Ascending aorta (tissue), 2 donors: ENCODE data around the gene RABGAP1. TPM values are rescaled to one million over a fixed set of nuclear protein-coding genes. Genes with fewer than 3 reads are reported as not detected.

Source experiments
- DNase-seq, 2 donors: peaks; one replicate each; pipeline ENCODE4 v3.0.0-alpha.2; 2019; ENCODE audit warnings: low spot score in 2 of 2
- H3K27ac ChIP-seq, 2 donors: fragments of 200-600 bp; sonication (generic); one replicate each; pipeline ENCODE4 v1.5.1; 2016 to 2017; ENCODE audit warnings: mild to moderate bottlenecking in 1 of 2
- H3K27me3 ChIP-seq: fragments of 200-600 bp; sonication (generic); one replicate; pipeline ENCODE4 v1.5.1; 2017
- H3K36me3 ChIP-seq, 2 donors: fragments of 200-600 bp; sonication (generic); one replicate each; pipeline ENCODE4 v1.5.1; 2016
- H3K4me1 ChIP-seq, 2 donors: fragments of 200-600 bp; sonication (generic); one replicate each; pipeline ENCODE4 v1.5.1; 2016 to 2017; ENCODE audit warnings: mild to moderate bottlenecking in 1 of 2
- H3K4me3 ChIP-seq, 2 donors: fragments of 200-600 bp; sonication (generic); one replicate each; pipeline ENCODE4 v1.5.1; 2016 to 2017; ENCODE audit warnings: mild to moderate bottlenecking in 1 of 2
- H3K9me3 ChIP-seq, 2 donors: fragments of 200-600 bp; sonication (generic); one replicate each; pipeline ENCODE4 v1.5.1; 2016
- intact Hi-C: fragments of 100-400 bp; cut with DNase I; formaldehyde crosslinking; loops from one replicate; pipeline ENCODE4 v1.15.1; 2023
- total RNA-seq: library from RNA; depleted of rRNA; stranded (reverse); fragments of >200 nt; gene quantifications from one replicate; pipeline ENCODE4 v1.1.0, GENCODE V29; 2016
- TF ChIP-seq, protein P1 (sequence below), 3 experiments: fragments of 200-600 bp in 2 of 3; fragments of 450-650 bp in 1 of 3; sonication (generic) in 2 of 3; IDR thresholded peaks; one replicate each; pipeline ENCODE4 v1.5.1; 2016 to 2019; ENCODE audit warnings: antibody characterized with exemption in 3 of 3, mild to moderate bottlenecking in 1 of 3, moderate library complexity in 1 of 3

The RABGAP1 gene
- total RNA-seq, 1 donor from 2014 or later = 36.5 TPM

DNA sequence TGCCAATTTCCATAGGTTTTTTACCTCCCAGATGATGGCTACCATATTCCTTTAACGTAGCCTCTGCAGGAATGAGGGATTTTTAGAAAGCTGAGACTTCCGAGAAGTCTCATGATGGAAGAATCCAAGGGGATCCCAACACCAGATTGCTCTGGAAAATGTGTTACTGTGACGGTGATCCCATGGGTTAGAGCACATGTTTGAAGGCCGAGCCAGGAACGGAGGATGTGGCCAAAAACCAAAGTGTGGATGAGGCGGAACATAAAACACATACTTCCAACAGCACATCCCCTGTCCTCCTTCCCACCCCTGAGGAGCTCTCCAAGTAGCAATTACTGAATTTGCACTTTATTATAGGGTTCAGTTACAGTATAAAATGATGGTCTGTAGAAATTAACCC, 175.2 kb downstream of the RABGAP1 start:
- peaks cover 0 to 24% of the 10 kb centered on the region in 2 donors for H3K4me1 ChIP-seq
- TF ChIP-seq, protein P1, sequence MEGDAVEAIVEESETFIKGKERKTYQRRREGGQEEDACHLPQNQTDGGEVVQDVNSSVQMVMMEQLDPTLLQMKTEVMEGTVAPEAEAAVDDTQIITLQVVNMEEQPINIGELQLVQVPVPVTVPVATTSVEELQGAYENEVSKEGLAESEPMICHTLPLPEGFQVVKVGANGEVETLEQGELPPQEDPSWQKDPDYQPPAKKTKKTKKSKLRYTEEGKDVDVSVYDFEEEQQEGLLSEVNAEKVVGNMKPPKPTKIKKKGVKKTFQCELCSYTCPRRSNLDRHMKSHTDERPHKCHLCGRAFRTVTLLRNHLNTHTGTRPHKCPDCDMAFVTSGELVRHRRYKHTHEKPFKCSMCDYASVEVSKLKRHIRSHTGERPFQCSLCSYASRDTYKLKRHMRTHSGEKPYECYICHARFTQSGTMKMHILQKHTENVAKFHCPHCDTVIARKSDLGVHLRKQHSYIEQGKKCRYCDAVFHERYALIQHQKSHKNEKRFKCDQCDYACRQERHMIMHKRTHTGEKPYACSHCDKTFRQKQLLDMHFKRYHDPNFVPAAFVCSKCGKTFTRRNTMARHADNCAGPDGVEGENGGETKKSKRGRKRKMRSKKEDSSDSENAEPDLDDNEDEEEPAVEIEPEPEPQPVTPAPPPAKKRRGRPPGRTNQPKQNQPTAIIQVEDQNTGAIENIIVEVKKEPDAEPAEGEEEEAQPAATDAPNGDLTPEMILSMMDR (IDR thresholded peaks at IDR 0.05) = no peak
- H3K27me3 ChIP-seq = no peaks in the 10 kb centered on the region
- H3K27ac ChIP-seq = no peak overlapping the region
- H3K4me3 ChIP-seq = no peak overlapping the region
- DNase-seq = no peak
- intact Hi-C loops = no loop called here
- no peaks in the 10 kb centered on the region for H3K36me3 ChIP-seq
- H3K9me3 ChIP-seq = no peaks in the 10 kb centered on the region

DNA sequence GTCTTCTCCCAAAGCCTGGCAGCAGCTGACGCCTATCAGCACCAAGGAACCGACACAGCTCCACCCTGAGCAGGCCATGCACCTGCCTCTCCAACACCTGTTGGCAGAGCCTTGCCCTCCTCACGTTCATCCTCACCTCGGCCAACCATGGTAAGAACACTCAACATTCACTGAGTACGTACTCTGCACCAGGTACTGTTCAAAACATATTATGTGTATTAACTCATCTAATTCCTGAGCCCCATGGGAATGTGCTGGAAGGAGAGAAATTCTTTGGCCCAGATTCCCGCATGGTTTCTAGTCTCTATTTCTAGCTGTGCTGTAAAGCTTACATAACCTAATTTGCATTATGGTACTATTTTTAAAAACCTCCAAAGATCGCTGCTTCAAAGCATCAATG, 178.7 kb downstream of the RABGAP1 start:
- Histone ChIP-seq H3K27me3 (no peaks in the 10 kb centered on the region), H3K4me3 (no peak overlapping the region), H3K27ac (no peak overlapping the region), H3K9me3 (no peaks in the 10 kb centered on the region), H3K4me1 (peaks cover 0 to 24% of the 10 kb centered on the region in 2 donors), H3K36me3 (no peaks in the 10 kb centered on the region)
- intact Hi-C loops = no loop called here
- DNase-seq = no peak
- TF ChIP-seq, protein P1 (IDR thresholded peaks at IDR 0.05) = no peak

DNA sequence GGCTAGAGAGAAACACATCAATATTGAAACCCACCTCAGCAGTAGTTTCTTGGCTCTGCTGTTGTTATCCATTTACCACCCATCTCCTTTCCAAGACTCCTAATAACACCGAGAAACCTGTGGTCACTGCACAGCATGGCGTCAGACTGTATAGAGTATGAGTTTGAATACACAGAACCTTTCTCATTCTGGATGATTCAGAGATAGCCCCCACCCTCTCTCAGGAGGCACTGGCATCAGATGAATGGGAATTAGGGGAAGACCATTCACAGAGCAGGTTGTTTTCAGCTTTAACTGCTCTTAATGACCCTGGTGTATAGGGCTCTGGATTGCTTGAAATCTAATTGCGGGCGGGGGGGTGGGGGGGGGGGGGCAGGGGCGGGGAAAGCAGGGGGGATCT, 179.3 kb downstream of the RABGAP1 start:
- H3K9me3 ChIP-seq = no peaks in the 10 kb centered on the region
- peaks cover 0 to 23% of the 10 kb centered on the region in 2 donors for H3K4me1 ChIP-seq
- H3K36me3 ChIP-seq = no peaks in the 10 kb centered on the region
- intact Hi-C loops = no loop called here
- H3K27ac ChIP-seq = no peak overlapping the region
- H3K27me3 ChIP-seq = no peaks in the 10 kb centered on the region
- no peak overlapping the region for H3K4me3 ChIP-seq
- TF ChIP-seq, protein P1 (IDR thresholded peaks at IDR 0.05) = no peak
- no peak for DNase-seq

DNA sequence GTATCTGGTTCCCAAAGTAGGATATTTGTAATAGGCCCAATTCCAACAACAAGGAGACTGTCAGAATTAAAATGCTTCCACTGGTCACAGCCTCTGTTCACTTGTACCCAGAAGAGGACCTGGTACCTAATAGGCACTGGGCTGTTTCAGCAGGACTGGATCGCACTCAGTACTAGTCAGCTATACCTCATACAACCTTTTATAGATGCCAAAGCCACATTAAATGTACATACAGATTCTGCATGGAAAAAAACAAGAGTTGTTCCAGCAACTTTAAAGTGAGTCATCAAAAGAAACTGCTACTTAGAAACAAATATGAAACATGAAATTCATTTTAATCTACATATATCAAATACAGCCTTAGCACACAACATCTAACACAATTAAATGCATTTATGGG, 180.1 kb downstream of the RABGAP1 start:
- Histone ChIP-seq H3K4me3 (no peak overlapping the region), H3K9me3 (no peaks in the 10 kb centered on the region), H3K27ac (no peak overlapping the region), H3K27me3 (no peaks in the 10 kb centered on the region), H3K36me3 (no peaks in the 10 kb centered on the region), H3K4me1 (peaks cover 0 to 17% of the 10 kb centered on the region in 2 donors)
- DNase-seq = no peak
- TF ChIP-seq, protein P1 (IDR thresholded peaks at IDR 0.05) = no peak
- intact Hi-C loops = no loop called here

DNA sequence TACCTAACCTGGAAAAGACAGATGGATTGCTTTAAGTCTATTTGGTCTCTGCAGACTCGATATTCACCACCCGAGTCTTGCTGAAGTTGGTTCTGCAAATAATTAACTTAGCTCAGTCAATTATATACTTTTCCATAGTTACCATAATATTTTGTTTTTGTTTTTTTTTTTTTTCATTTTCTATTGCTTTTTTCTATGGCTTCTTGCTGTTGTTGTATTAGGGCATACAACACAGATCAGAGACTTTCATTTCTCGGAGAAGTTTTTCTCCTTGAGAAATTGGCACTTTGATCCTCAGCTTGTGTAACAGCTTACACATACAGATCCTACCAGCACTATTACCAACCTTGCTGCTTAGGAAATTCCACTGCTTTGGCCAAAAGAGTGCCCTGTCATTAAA, 180.6 kb downstream of the RABGAP1 start:
- Histone ChIP-seq H3K9me3 (no peaks in the 10 kb centered on the region), H3K27me3 (no peaks in the 10 kb centered on the region), H3K27ac (no peak overlapping the region), H3K4me1 (peaks cover 0 to 17% of the 10 kb centered on the region in 2 donors), H3K36me3 (no peaks in the 10 kb centered on the region), H3K4me3 (no peak overlapping the region)
- no peak for DNase-seq
- intact Hi-C loops = no loop called here
- TF ChIP-seq, protein P1 (IDR thresholded peaks at IDR 0.05) = no peak

DNA sequence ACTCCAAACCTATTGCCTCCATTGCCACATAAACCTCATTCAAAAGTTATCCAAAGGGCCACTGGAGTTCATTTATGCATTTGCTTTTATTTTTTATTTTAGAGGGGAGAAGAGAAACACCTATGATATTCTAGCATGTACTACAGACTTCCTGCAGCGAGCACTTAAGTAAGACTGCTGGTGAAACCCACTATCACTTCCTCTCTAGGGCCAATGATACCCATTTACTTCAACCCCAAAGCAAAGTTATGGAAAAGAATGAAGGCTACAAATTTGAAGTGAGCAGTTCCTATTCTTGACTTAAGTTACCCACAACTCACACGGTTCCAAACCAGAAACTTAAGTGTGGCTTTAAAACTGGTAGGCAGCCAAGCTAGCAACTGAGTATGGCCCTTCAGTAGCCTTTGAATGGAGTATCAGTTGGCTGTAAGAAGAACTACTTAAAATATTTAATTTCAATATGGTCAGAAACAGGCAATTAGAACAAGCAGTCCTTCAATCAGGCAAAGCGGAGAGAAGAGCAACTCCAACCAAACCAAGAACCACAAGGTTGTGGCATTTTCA, 186.8 kb downstream of the RABGAP1 start:
- TF ChIP-seq, protein P1 (IDR thresholded peaks at IDR 0.05) = no peak
- Histone ChIP-seq H3K27ac (no peak overlapping the region), H3K4me1 (no peaks in the 10 kb centered on the region), H3K27me3 (no peaks in the 10 kb centered on the region), H3K4me3 (no peak overlapping the region), H3K9me3 (no peaks in the 10 kb centered on the region), H3K36me3 (no peaks in the 10 kb centered on the region)
- no peak for DNase-seq
- intact Hi-C loops = no loop called here
